Naive thymus-derived CD4-positive, alpha-beta T cell (primary cell): ENCODE data around the gene SRPK2. TPM values are rescaled to one million over a fixed set of nuclear protein-coding genes. Genes with fewer than 3 reads are reported as not detected.

Source experiments
- polyA plus RNA-seq, 2 donors: library from polyadenylated mRNA; unstranded; fragments of 300-500 nt; fragmentation: Illumina TruSeq; gene quantifications; one replicate each; pipeline ENCODE4 v1.2.3, GENCODE V29; 2021
- total RNA-seq, 6 experiments: library from RNA in 5 of 6; stranded (reverse) in 5 of 6; gene quantifications; 1 replicate in 5 of 6; 2 replicates in 1 of 6; pipeline ENCODE4 v1.2.3 and lab custom pipeline; 2021 to 2026

The SRPK2 gene
- total and polyA plus RNA-seq, 7 experiments from 2014 or later, result 40.2 to 56.7 (median 46.8) TPM

Other genes starting within 250 kb of the SRPK2 start
- 10 to 100 TPM in 1 of 5 experiments, 1 to 10 TPM in 4; 4.2 to 16.5 (median 5.4) TPM for gene PUS7, start 133.3 kb upstream of the SRPK2 start, total RNA-seq
- 1 to 10 TPM; 4.0 to 6.4 TPM for gene PUS7, start 133.3 kb upstream of the SRPK2 start, polyA plus RNA-seq
- 10 to 100 TPM; 23.0 to 31.8 (median 26.0) TPM for gene RINT1, start 143.3 kb upstream of the SRPK2 start, total RNA-seq
- 10 to 100 TPM; 16.0 to 17.9 TPM for gene RINT1, start 143.3 kb upstream of the SRPK2 start, polyA plus RNA-seq
- gene EFCAB10, start 192.6 kb upstream of the SRPK2 start, total RNA-seq, result 1 to 10 TPM in 2 of 5 experiments, under 1 TPM in 1, not detected in 2; 0.75 to 2.1 (median 1.2) TPM
- gene EFCAB10, start 192.6 kb upstream of the SRPK2 start, polyA plus RNA-seq, result not detected